ENCODE measurements around the gene PUM2. TPM values are rescaled to one million over a fixed set of nuclear protein-coding genes. Genes with fewer than 3 reads are reported as not detected.
"Not testable (repeated sequence)": the region's sequence is repeated elsewhere in the genome, so short reads cannot be mapped to it uniquely, and the experiment has no call there.

Gene PUM2
- 24.9 and 25.0 TPM in 2 replicates for total RNA-seq (2014; rRNA removed; shearing (Covaris generic))

- DNase-seq (ENCODE audit: low read depth), result peak; percentile 95
These were observed at the start of gene PUM2 for GRCh38 chr2:20350753-20351554. PUM2 (minus strand) TSS chr2:20350844; CDS start chr2:20327360, 23,484 bp downstream.

- DNase-seq (ENCODE audit: low read depth), result no peak
These were observed 49.7 kb upstream of the PUM2 start for GRCh38 chr2:20400306-20400705.

- DNase-seq (ENCODE audit: low read depth), result no peak
These were observed 48.4 kb upstream of the PUM2 start for GRCh38 chr2:20398956-20399567.

GRCh38 chr2:20397811-20398447, 47.3 kb upstream of the PUM2 start:
- no peak for DNase-seq (ENCODE audit: low read depth)

- DNase-seq (ENCODE audit: low read depth), result no peak
These were observed 45.8 kb upstream of the PUM2 start for GRCh38 chr2:20396356-20397000.

- DNase-seq (ENCODE audit: low read depth), result no peak
These were observed 43.3 kb upstream of the PUM2 start for GRCh38 chr2:20393986-20394385.

- no peak for DNase-seq (ENCODE audit: low read depth)
These were observed 41.5 kb upstream of the PUM2 start for GRCh38 chr2:20391951-20392699.

GRCh38 chr2:20390524-20391123, 40.0 kb upstream of the PUM2 start:
- no peak for DNase-seq (ENCODE audit: low read depth)

GRCh38 chr2:20384953-20385352, 34.3 kb upstream of the PUM2 start:
- no peak for DNase-seq (ENCODE audit: low read depth)

- no peak for DNase-seq (ENCODE audit: low read depth)
These were observed 32.5 kb upstream of the PUM2 start for GRCh38 chr2:20382965-20383810.

GRCh38 chr2:20381457-20381856, 30.8 kb upstream of the PUM2 start:
- no peak for DNase-seq (ENCODE audit: low read depth)

GRCh38 chr2:20378891-20379519, 28.4 kb upstream of the PUM2 start:
- DNase-seq (ENCODE audit: low read depth), result peak; percentile 86

- DNase-seq (ENCODE audit: low read depth), result no peak
These were observed 27.7 kb upstream of the PUM2 start for GRCh38 chr2:20378341-20378740.

GRCh38 chr2:20377741-20378140, 27.1 kb upstream of the PUM2 start:
- DNase-seq (ENCODE audit: low read depth), result no peak

GRCh38 chr2:20374982-20375381, 24.3 kb upstream of the PUM2 start:
- not testable (repeated sequence) for DNase-seq (ENCODE audit: low read depth)

GRCh38 chr2:20372896-20373640, 22.4 kb upstream of the PUM2 start:
- no peak for DNase-seq (ENCODE audit: low read depth)

GRCh38 chr2:20371323-20372025, 20.8 kb upstream of the PUM2 start:
- no peak for DNase-seq (ENCODE audit: low read depth)

GRCh38 chr2:20370191-20370590, 19.5 kb upstream of the PUM2 start:
- no peak for DNase-seq (ENCODE audit: low read depth)
